ENCODE data around the gene CHMP3.
"Not testable (repeated sequence)": the region's sequence is repeated elsewhere in the genome, so short reads cannot be mapped to it uniquely, and the experiment has no call there.

The CHMP3 gene

GRCh38 chr2:86549440-86549839 is 13.8 kb downstream of the CHMP3 start:
- not testable (repeated sequence) for DNase-seq

- not testable (repeated sequence) for DNase-seq
Measured at GRCh38 chr2:86548913-86549396, 14.3 kb downstream of the CHMP3 start.

- DNase-seq = not testable (repeated sequence)
Measured at GRCh38 chr2:86548165-86548912, 14.9 kb downstream of the CHMP3 start.

GRCh38 chr2:86545296-86545924 is 17.8 kb downstream of the CHMP3 start:
- not testable (repeated sequence) for DNase-seq

GRCh38 chr2:86544278-86545099 is 18.8 kb downstream of the CHMP3 start:
- DNase-seq = not testable (repeated sequence)

GRCh38 chr2:86543793-86544192 is 19.4 kb downstream of the CHMP3 start:
- no peak for DNase-seq

GRCh38 chr2:86543335-86543734 is 19.9 kb downstream of the CHMP3 start:
- no peak for DNase-seq

- DNase-seq = no peak
Measured at GRCh38 chr2:86542814-86543213, 20.4 kb downstream of the CHMP3 start.

- DNase-seq = no peak
Measured at GRCh38 chr2:86541334-86541733, 21.9 kb downstream of the CHMP3 start.

GRCh38 chr2:86533589-86533988 is 29.7 kb downstream of the CHMP3 start:
- no peak for DNase-seq

GRCh38 chr2:86525421-86526340 is 37.6 kb downstream of the CHMP3 start:
- DNase-seq = no peak

GRCh38 chr2:86523491-86523890 is 39.8 kb downstream of the CHMP3 start:
- DNase-seq = no peak

- DNase-seq = no peak
Measured at GRCh38 chr2:86522711-86523110, 40.5 kb downstream of the CHMP3 start.

GRCh38 chr2:86521922-86522321 is 41.3 kb downstream of the CHMP3 start:
- DNase-seq = no peak

GRCh38 chr2:86520153-86520552 is 43.1 kb downstream of the CHMP3 start:
- DNase-seq = no peak

- DNase-seq = no peak
Measured at GRCh38 chr2:86519349-86519748, 43.9 kb downstream of the CHMP3 start.

- no peak for DNase-seq
Measured at GRCh38 chr2:86518481-86518880, 44.8 kb downstream of the CHMP3 start.

GRCh38 chr2:86513948-86514660 is 49.1 kb downstream of the CHMP3 start:
- DNase-seq = no peak

GRCh38 chr2:86512892-86513291 is 50.4 kb downstream of the CHMP3 start:
- no peak for DNase-seq

- no peak for DNase-seq
Measured at GRCh38 chr2:86512034-86512433, 51.2 kb downstream of the CHMP3 start.

GRCh38 chr2:86510436-86510933 is 52.8 kb downstream of the CHMP3 start:
- DNase-seq = no peak

GRCh38 chr2:86507600-86507999 is 55.6 kb downstream of the CHMP3 start:
- DNase-seq = no peak
